Breast epithelium (tissue), 4 donors: Measurements from ENCODE around the gene PTCRA. TPM values are rescaled to one million over a fixed set of nuclear protein-coding genes. Genes with fewer than 3 reads are reported as not detected.

Source experiments
- DNase-seq, 2 donors: peaks; one replicate each; pipeline ENCODE4 v3.0.0-alpha.2; 2019; ENCODE audit warnings: low spot score in 2 of 2
- H3K27ac ChIP-seq, 2 donors: fragments of 200-600 bp; sonication (generic) in 1 of 2; one replicate each; pipeline ENCODE4 v1.5.1; 2016 to 2019; ENCODE audit warnings: mild to moderate bottlenecking in 1 of 2
- H3K27me3 ChIP-seq, 2 donors: fragments of 200-600 bp; sonication (generic) in 1 of 2; one replicate each; pipeline versions ENCODE4 v1.5.1 to v1.6.0; 2017 to 2019; ENCODE audit warnings: control low read depth in 1 of 2, mild to moderate bottlenecking in 1 of 2
- H3K36me3 ChIP-seq: fragments of 200-600 bp; one replicate; pipeline ENCODE4 v1.5.1; 2019
- H3K4me1 ChIP-seq, 2 donors: fragments of 200-600 bp; sonication (generic); one replicate each; pipeline ENCODE4 v1.5.1; 2016 to 2019; ENCODE audit warnings: control low read depth in 1 of 2
- H3K4me3 ChIP-seq, 3 donors: fragments of 200-600 bp; sonication (generic); 1 replicate in 2 of 3; 2 replicates in 1 of 3; pipeline ENCODE4 v1.5.1; 2016 to 2019; ENCODE audit warnings: mild to moderate bottlenecking in 3 of 3, moderate library complexity in 2 of 3
- H3K9me3 ChIP-seq, 2 donors: fragments of 200-600 bp; sonication (generic) in 1 of 2; one replicate each; pipeline ENCODE4 v1.5.1; 2016 to 2019; ENCODE audit warnings: control low read depth in 1 of 2
- CTCF ChIP-seq, 3 donors: fragments of 450-650 bp; IDR thresholded peaks; one replicate each; pipeline ENCODE4 v1.5.1; 2016 to 2017; ENCODE audit warnings: antibody characterized with exemption in 3 of 3, mild to moderate bottlenecking in 3 of 3, moderate library complexity in 3 of 3
- POLR2A ChIP-seq: fragments of 450-650 bp; IDR thresholded peaks from one replicate; pipeline ENCODE4 v1.6.1; 2016; ENCODE audit warnings: antibody characterized with exemption, mild to moderate bottlenecking, moderate library complexity
- POLR2AphosphoS5 ChIP-seq, 3 donors: sonication (generic); formaldehyde crosslinking; IDR thresholded peaks; one replicate each; pipeline ENCODE4 v1.6.1; 2017; ENCODE audit warnings: antibody characterized with exemption in 3 of 3
- intact Hi-C: fragments of 100-400 bp; cut with DNase I; formaldehyde crosslinking; loops from one replicate; pipeline ENCODE4 v1.15.1; 2023; ENCODE audit warnings: low total_unique reads
- total RNA-seq, 3 donors: library from RNA; depleted of rRNA; stranded (reverse); fragments of >200 nt; gene quantifications; one replicate each; pipeline ENCODE4 v1.1.0, GENCODE V29; 2016

Gene PTCRA
- not detected for total RNA-seq

- intact Hi-C loops: no loop called here
Measured at GRCh38 chr6:42915732-42916131, at the start of gene PTCRA. PTCRA (plus strand) TSS chr6:42916053; CDS start chr6:42916070, 17 bp downstream.

GRCh38 chr6:42870145-42870936 is 45.5 kb upstream of the PTCRA start:
- Histone ChIP-seq H3K27ac (no peak overlapping the region), H3K4me1 (no peaks in the 10 kb centered on the region), H3K9me3 (no peaks in the 10 kb centered on the region), H3K36me3 (no peaks in the 10 kb centered on the region), H3K4me3 (no peak overlapping the region), H3K27me3 (no peaks in the 10 kb centered on the region)
- intact Hi-C loops: no loop called here
- DNase-seq: no peak
- TF ChIP-seq CTCF (IDR thresholded peaks at IDR 0.05): no peak
- TF ChIP-seq POLR2A: no peak
- TF ChIP-seq POLR2AphosphoS5 (IDR thresholded peaks at IDR 0.05): no peak

More at GRCh38 chr6:42915732-42916131, at the start of gene PTCRA:
- Histone ChIP-seq H3K27ac (no peak within 1 kb of the TSS), H3K27me3 (no peaks in the 10 kb centered on the region), H3K4me3 (no peak within 1 kb of the TSS), H3K4me1 (no peaks in the 10 kb centered on the region), H3K36me3 (no peaks in the 10 kb centered on the region), H3K9me3 (no peaks in the 10 kb centered on the region)
- TF ChIP-seq CTCF (IDR thresholded peaks at IDR 0.05) (no peak), POLR2AphosphoS5 (IDR thresholded peaks at IDR 0.05) (no peak), POLR2A (no peak)
- no peak for DNase-seq

- H3K27ac ChIP-seq: no peak overlapping the region
Measured at GRCh38 chr6:42871711-42872110, 44.1 kb upstream of the PTCRA start.

GRCh38 chr6:42873313-42873712 is 42.5 kb upstream of the PTCRA start:
- Histone ChIP-seq H3K27ac (no peak overlapping the region), H3K4me3 (no peak overlapping the region), H3K9me3 (no peaks in the 10 kb centered on the region), H3K4me1 (peaks cover 0 to 6% of the 10 kb centered on the region in 2 donors), H3K27me3 (no peaks in the 10 kb centered on the region), H3K36me3 (no peaks in the 10 kb centered on the region)
- DNase-seq: no peak
- TF ChIP-seq POLR2A (no peak), CTCF (IDR thresholded peaks at IDR 0.05) (no peak), POLR2AphosphoS5 (IDR thresholded peaks at IDR 0.05) (no peak)
- intact Hi-C loops: no loop called here

More at GRCh38 chr6:42871711-42872110, 44.1 kb upstream of the PTCRA start:
- Histone ChIP-seq H3K9me3 (no peaks in the 10 kb centered on the region), H3K36me3 (no peaks in the 10 kb centered on the region), H3K27me3 (no peaks in the 10 kb centered on the region), H3K4me3 (no peak overlapping the region), H3K4me1 (no peaks in the 10 kb centered on the region)
- TF ChIP-seq CTCF (IDR thresholded peaks at IDR 0.05) (no peak), POLR2A (no peak), POLR2AphosphoS5 (IDR thresholded peaks at IDR 0.05) (no peak)
- DNase-seq: no peak
- intact Hi-C loops: no loop called here

GRCh38 chr6:42877695-42878094 is 38.2 kb upstream of the PTCRA start:
- no peak overlapping the region for H3K4me3 ChIP-seq
- intact Hi-C loops: no loop called here
- DNase-seq: no peak
- TF ChIP-seq POLR2A (no peak), CTCF (IDR thresholded peaks at IDR 0.05) (no peak), POLR2AphosphoS5 (IDR thresholded peaks at IDR 0.05) (no peak)
- peaks cover 0 to 6% of the 10 kb centered on the region in 2 donors for H3K4me1 ChIP-seq
- H3K27me3 ChIP-seq: no peaks in the 10 kb centered on the region
- H3K27ac ChIP-seq: peak overlapping the region in 1 of 2 donors; percentile 38
- no peaks in the 10 kb centered on the region for H3K9me3 ChIP-seq
- no peaks in the 10 kb centered on the region for H3K36me3 ChIP-seq
